Measurements from ENCODE around the gene CALD1.

DNA sequence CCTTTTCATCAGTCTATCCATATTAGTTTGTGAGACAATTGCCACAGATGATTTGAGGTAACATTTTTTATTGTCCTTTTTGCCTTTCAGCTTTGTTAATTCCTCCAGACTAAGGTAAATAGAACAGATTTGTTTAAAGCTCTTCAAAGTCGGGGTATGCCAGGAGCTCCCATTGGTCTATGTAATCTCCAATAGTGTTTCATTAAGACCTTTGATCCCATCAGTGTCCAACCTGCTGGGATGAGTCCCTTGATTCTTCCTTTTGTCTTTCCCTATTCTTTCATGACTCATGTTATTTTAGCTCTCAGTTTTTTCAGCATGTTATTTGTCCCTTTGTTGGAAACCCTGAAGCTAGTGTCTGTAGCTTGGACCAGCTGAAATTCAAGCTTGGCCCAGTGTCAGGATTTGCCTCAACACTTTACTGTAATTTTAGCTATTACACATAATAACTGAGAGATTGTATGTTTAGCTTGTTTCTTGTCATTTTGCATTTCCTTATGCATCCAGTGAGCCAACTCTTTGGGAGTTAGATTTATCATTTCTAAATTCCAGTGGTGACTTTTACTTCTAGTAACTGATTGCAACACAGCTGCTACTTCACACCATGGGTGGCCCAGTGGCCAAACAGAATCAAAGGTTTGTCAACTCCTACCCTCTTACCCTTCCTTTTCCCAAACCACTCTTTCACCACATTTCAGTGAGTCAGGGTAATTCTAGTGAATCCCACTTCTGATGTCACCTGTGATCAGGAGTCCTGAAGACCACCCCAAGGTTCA is 222.1 kb downstream of the CALD1 start:
- TF ChIP-seq, protein P1, sequence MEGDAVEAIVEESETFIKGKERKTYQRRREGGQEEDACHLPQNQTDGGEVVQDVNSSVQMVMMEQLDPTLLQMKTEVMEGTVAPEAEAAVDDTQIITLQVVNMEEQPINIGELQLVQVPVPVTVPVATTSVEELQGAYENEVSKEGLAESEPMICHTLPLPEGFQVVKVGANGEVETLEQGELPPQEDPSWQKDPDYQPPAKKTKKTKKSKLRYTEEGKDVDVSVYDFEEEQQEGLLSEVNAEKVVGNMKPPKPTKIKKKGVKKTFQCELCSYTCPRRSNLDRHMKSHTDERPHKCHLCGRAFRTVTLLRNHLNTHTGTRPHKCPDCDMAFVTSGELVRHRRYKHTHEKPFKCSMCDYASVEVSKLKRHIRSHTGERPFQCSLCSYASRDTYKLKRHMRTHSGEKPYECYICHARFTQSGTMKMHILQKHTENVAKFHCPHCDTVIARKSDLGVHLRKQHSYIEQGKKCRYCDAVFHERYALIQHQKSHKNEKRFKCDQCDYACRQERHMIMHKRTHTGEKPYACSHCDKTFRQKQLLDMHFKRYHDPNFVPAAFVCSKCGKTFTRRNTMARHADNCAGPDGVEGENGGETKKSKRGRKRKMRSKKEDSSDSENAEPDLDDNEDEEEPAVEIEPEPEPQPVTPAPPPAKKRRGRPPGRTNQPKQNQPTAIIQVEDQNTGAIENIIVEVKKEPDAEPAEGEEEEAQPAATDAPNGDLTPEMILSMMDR (IDR thresholded peaks at IDR 0.05; ENCODE audit: poor library complexity, severe bottlenecking): no peak
- TF ChIP-seq, protein P2, sequence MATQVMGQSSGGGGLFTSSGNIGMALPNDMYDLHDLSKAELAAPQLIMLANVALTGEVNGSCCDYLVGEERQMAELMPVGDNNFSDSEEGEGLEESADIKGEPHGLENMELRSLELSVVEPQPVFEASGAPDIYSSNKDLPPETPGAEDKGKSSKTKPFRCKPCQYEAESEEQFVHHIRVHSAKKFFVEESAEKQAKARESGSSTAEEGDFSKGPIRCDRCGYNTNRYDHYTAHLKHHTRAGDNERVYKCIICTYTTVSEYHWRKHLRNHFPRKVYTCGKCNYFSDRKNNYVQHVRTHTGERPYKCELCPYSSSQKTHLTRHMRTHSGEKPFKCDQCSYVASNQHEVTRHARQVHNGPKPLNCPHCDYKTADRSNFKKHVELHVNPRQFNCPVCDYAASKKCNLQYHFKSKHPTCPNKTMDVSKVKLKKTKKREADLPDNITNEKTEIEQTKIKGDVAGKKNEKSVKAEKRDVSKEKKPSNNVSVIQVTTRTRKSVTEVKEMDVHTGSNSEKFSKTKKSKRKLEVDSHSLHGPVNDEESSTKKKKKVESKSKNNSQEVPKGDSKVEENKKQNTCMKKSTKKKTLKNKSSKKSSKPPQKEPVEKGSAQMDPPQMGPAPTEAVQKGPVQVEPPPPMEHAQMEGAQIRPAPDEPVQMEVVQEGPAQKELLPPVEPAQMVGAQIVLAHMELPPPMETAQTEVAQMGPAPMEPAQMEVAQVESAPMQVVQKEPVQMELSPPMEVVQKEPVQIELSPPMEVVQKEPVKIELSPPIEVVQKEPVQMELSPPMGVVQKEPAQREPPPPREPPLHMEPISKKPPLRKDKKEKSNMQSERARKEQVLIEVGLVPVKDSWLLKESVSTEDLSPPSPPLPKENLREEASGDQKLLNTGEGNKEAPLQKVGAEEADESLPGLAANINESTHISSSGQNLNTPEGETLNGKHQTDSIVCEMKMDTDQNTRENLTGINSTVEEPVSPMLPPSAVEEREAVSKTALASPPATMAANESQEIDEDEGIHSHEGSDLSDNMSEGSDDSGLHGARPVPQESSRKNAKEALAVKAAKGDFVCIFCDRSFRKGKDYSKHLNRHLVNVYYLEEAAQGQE (IDR thresholded peaks at IDR 0.05; ENCODE audit: borderline replicate concordance): no peak
- TF ChIP-seq POLR2AphosphoS5 (IDR thresholded peaks at IDR 0.05): no peak
- no peak for TF ChIP-seq EP300 (conservative IDR thresholded peaks at IDR 0.05; ENCODE audit: poor library complexity, severe bottlenecking)
- TF ChIP-seq MXI1 (conservative IDR thresholded peaks at IDR 0.05; ENCODE audit: poor library complexity, severe bottlenecking): no peak
- TF ChIP-seq RAD21 (conservative IDR thresholded peaks at IDR 0.05): no peak
